GM12892 (cell line): ENCODE results near the gene STPG2.
"Not testable (repeated sequence)": the region's sequence is repeated elsewhere in the genome, so short reads cannot be mapped to it uniquely, and the experiment has no call there.

Source experiments
- POLR2A ChIP-seq: IDR thresholded peaks from 2 replicates; pipeline ENCODE4 v1.6.1; 2011; ENCODE audit warnings: low read depth, low read length, control low read depth
- POLR2AphosphoS5 ChIP-seq: IDR thresholded peaks from 2 replicates; pipeline ENCODE4 v1.6.1; 2011; ENCODE audit warnings: low read depth, low read length, control low read depth
- TAF1 ChIP-seq: IDR thresholded peaks from 2 replicates; pipeline ENCODE4 v1.6.1; 2011; ENCODE audit warnings: low read depth, mild to moderate bottlenecking, control low read depth, low read length, borderline replicate concordance

- not testable (repeated sequence) for TF ChIP-seq POLR2A, POLR2AphosphoS5, TAF1
Observed at GRCh38 chr4:97903436-97904189, 239.7 kb downstream of the STPG2 start.
